Ovary (tissue), 3 donors: Measurements from ENCODE around the gene DOCK2.

Source experiments
- EP300 ChIP-seq: sonication (generic); formaldehyde crosslinking; IDR thresholded peaks from one replicate; pipeline ENCODE4 v1.6.1; 2017; ENCODE audit warnings: antibody characterized with exemption
- POLR2A ChIP-seq: fragments of 450-650 bp; IDR thresholded peaks from one replicate; pipeline ENCODE4 v1.6.1; 2017; ENCODE audit warnings: antibody characterized with exemption, mild to moderate bottlenecking, moderate library complexity
- TF ChIP-seq, protein P1 (sequence below), 3 donors: fragments of 450-650 bp in 2 of 3; fragments of 200-600 bp in 1 of 3; IDR thresholded peaks; one replicate each; pipeline versions ENCODE4 v1.5.1 to v1.8.0; 2016 to 2022; ENCODE audit warnings: antibody characterized with exemption in 3 of 3, mild to moderate bottlenecking in 1 of 3
- donor health status: DM: no; HTN: no; CAD: no.

DNA sequence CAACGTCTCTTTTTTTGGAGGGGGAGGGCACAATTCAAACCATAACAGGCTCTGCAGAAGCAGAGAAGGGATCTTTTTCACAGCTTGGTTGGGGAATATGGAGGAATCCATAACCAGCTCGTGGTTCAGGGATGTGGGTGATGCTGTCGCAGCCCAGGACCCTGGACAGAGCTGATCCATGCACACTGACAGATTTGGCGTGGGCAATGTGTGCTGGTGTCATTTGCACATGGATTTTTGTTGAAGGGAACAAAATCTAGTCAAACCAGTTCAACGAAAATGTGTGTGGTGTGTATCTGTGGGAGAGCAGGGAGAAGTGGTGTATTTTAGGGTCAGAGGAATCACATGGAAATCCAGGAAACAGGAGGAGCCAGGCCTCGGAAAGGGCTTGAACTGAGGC lies 4.2 kb downstream of the DOCK2 start:
- TF ChIP-seq POLR2A (no peak), EP300 (no peak)
- TF ChIP-seq, protein P1, sequence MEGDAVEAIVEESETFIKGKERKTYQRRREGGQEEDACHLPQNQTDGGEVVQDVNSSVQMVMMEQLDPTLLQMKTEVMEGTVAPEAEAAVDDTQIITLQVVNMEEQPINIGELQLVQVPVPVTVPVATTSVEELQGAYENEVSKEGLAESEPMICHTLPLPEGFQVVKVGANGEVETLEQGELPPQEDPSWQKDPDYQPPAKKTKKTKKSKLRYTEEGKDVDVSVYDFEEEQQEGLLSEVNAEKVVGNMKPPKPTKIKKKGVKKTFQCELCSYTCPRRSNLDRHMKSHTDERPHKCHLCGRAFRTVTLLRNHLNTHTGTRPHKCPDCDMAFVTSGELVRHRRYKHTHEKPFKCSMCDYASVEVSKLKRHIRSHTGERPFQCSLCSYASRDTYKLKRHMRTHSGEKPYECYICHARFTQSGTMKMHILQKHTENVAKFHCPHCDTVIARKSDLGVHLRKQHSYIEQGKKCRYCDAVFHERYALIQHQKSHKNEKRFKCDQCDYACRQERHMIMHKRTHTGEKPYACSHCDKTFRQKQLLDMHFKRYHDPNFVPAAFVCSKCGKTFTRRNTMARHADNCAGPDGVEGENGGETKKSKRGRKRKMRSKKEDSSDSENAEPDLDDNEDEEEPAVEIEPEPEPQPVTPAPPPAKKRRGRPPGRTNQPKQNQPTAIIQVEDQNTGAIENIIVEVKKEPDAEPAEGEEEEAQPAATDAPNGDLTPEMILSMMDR (IDR thresholded peaks at IDR 0.05) = no peak
